SK-N-MC (cell line): ENCODE data around the gene EIF1B.

Experiments
- DNase-seq: peaks from one replicate; pipeline ENCODE4 v3.0.0-alpha.2; 2011; ENCODE audit warnings: low read depth, low spot score
- H3K27ac ChIP-seq: fragments of 200-600 bp; sonication (generic); 2 replicates; pipeline ENCODE4 v1.5.1; 2016; ENCODE audit warnings: mixed run types
- H3K36me3 ChIP-seq: fragments of 200-600 bp; sonication (generic); 2 replicates; pipeline ENCODE4 v1.6.1; 2017; ENCODE audit warnings: antibody characterized with exemption, low read length, mixed read lengths; ENCODE audit not compliant: insufficient read depth
- H3K4me3 ChIP-seq: fragments of 200-600 bp; sonication (generic); 2 replicates; pipeline ENCODE4 v1.5.1; 2016
- H3K9ac ChIP-seq: fragments of 200-600 bp; sonication (generic); 2 replicates; pipeline ENCODE4 v1.8.0; 2017; ENCODE audit warnings: mixed run types, mixed read lengths; ENCODE audit not compliant: insufficient read length
- H3K9me3 ChIP-seq: fragments of 200-600 bp; sonication (generic); 2 replicates; pipeline ENCODE4 v1.6.1; 2017; ENCODE audit warnings: low read depth, mild to moderate bottlenecking, antibody characterized with exemption, low read length, moderate library complexity, mixed read lengths
- EZH2 ChIP-seq: fragments of 200-600 bp; sonication (generic); IDR thresholded peaks from one replicate; pipeline ENCODE4 v1.6.1; 2017; ENCODE audit warnings: antibody characterized with exemption
- FOXP2 ChIP-seq: optimal IDR thresholded peaks from 2 replicates; pipeline ENCODE3; 2011; ENCODE audit warnings: mild to moderate bottlenecking, moderate library complexity; ENCODE audit not compliant: insufficient read depth; ENCODE audit errors: extremely low read length, control extremely low read depth
- POLR2AphosphoS5 ChIP-seq: IDR thresholded peaks from 2 replicates; pipeline ENCODE4 v1.6.1; 2012; ENCODE audit warnings: mild to moderate bottlenecking, low read depth, low read length, borderline replicate concordance

The EIF1B gene

GRCh38 chr3:40313975-40314860 lies 4.7 kb downstream of the EIF1B start:
- Histone ChIP-seq H3K36me3 (peaks cover 17% of the 10 kb centered on the region), H3K9me3 (no peaks in the 10 kb centered on the region), H3K9ac (no peak overlapping the region), H3K4me3 (no peak overlapping the region; the same call in 1 of the 2 replicates), H3K27ac (no peak overlapping the region)
- no peak for DNase-seq
- TF ChIP-seq EZH2, result no peak
- no peak for TF ChIP-seq POLR2AphosphoS5
- no peak for TF ChIP-seq FOXP2

- Histone ChIP-seq H3K27ac (no peak overlapping the region), H3K9me3 (no peaks in the 10 kb centered on the region), H3K4me3 (no peak overlapping the region), H3K9ac (no peak overlapping the region), H3K36me3 (peaks cover 4% of the 10 kb centered on the region; the same call in 1 of the 2 replicates)
- DNase-seq, result no peak
- TF ChIP-seq FOXP2, result no peak
These were observed 7.8 kb downstream of the EIF1B start for GRCh38 chr3:40317061-40317855.

- TF ChIP-seq EZH2 (no peak), POLR2AphosphoS5 (no peak), FOXP2 (no peak)
- no peak overlapping the region for H3K27ac ChIP-seq
- H3K36me3 ChIP-seq, result no peaks in the 10 kb centered on the region
- H3K9me3 ChIP-seq, result no peaks in the 10 kb centered on the region
- no peak overlapping the region for H3K9ac ChIP-seq
- no peak for DNase-seq
- no peak overlapping the region for H3K4me3 ChIP-seq
These were observed 12.3 kb downstream of the EIF1B start for GRCh38 chr3:40321818-40322217.

GRCh38 chr3:40323946-40324345 lies 14.4 kb downstream of the EIF1B start:
- no peak for TF ChIP-seq FOXP2
- TF ChIP-seq EZH2, result no peak
- no peak for TF ChIP-seq POLR2AphosphoS5
- DNase-seq, result no peak

GRCh38 chr3:40324621-40325020 lies 15.1 kb downstream of the EIF1B start:
- TF ChIP-seq POLR2AphosphoS5 (no peak), FOXP2 (no peak), EZH2 (no peak)
- no peak overlapping the region for H3K27ac ChIP-seq
- no peak overlapping the region for H3K9ac ChIP-seq
- H3K9me3 ChIP-seq, result no peaks in the 10 kb centered on the region
- no peak overlapping the region for H3K4me3 ChIP-seq
- no peaks in the 10 kb centered on the region for H3K36me3 ChIP-seq
- no peak for DNase-seq

More at GRCh38 chr3:40323946-40324345, 14.4 kb downstream of the EIF1B start:
- Histone ChIP-seq H3K27ac (no peak overlapping the region), H3K36me3 (no peaks in the 10 kb centered on the region), H3K9ac (no peak overlapping the region), H3K9me3 (no peaks in the 10 kb centered on the region), H3K4me3 (no peak overlapping the region)

GRCh38 chr3:40325465-40325864 lies 16.0 kb downstream of the EIF1B start:
- H3K27ac ChIP-seq, result no peak overlapping the region
- DNase-seq, result no peak
- H3K9ac ChIP-seq, result no peak overlapping the region
- no peaks in the 10 kb centered on the region for H3K9me3 ChIP-seq
- H3K4me3 ChIP-seq, result no peak overlapping the region
- no peak for TF ChIP-seq POLR2AphosphoS5
- no peak for TF ChIP-seq FOXP2
- no peak for TF ChIP-seq EZH2
- no peaks in the 10 kb centered on the region for H3K36me3 ChIP-seq

GRCh38 chr3:40328374-40328773 lies 18.9 kb downstream of the EIF1B start:
- TF ChIP-seq POLR2AphosphoS5 (no peak), FOXP2 (no peak), EZH2 (no peak)
- no peak for DNase-seq
- H3K36me3 ChIP-seq, result no peaks in the 10 kb centered on the region
- no peaks in the 10 kb centered on the region for H3K9me3 ChIP-seq
- H3K9ac ChIP-seq, result no peak overlapping the region
- H3K27ac ChIP-seq, result no peak overlapping the region
- H3K4me3 ChIP-seq, result no peak overlapping the region

- Histone ChIP-seq H3K4me3 (no peak overlapping the region), H3K27ac (no peak overlapping the region), H3K36me3 (no peaks in the 10 kb centered on the region), H3K9ac (no peak overlapping the region), H3K9me3 (no peaks in the 10 kb centered on the region)
- TF ChIP-seq POLR2AphosphoS5 (no peak), EZH2 (no peak), FOXP2 (no peak)
- no peak for DNase-seq
These were observed 19.6 kb downstream of the EIF1B start for GRCh38 chr3:40329071-40329470.
